Measurements from ENCODE around the gene FTSJ3.

DNA sequence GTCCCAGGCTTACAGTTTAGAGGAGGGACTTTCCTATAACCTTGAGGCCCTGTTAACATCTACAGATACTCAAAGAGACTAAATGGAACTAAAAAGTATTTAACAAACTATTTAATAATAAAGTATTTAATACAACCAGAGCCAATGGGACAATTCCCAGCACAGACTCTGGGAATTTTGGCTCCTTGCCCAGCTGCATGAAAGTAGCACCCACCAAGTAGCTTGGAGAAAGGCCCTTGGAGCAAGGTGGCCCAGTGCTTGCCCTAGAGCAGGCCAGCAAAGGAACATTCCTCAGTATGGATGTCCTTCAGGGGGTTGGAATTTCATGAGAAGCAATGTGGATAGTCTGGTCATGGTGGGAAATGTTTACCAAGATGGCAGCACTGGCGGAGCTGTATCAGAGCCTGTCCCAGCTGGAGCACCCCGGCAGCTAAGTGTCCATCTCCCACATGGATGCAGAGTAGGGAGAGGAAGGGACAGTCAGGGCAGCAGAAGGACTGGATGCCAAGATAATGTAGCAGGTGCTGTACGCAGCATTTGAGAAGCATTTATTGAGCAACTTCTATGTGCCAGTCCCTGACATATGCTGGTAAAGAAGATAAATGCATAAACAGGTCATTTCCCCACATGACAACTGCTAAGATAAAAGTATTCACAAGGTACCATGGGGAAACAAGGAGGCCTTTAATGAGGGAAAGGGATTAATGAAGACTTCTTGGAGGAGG lies 20.2 kb upstream of the FTSJ3 start:
- TF ChIP-seq, protein P1, sequence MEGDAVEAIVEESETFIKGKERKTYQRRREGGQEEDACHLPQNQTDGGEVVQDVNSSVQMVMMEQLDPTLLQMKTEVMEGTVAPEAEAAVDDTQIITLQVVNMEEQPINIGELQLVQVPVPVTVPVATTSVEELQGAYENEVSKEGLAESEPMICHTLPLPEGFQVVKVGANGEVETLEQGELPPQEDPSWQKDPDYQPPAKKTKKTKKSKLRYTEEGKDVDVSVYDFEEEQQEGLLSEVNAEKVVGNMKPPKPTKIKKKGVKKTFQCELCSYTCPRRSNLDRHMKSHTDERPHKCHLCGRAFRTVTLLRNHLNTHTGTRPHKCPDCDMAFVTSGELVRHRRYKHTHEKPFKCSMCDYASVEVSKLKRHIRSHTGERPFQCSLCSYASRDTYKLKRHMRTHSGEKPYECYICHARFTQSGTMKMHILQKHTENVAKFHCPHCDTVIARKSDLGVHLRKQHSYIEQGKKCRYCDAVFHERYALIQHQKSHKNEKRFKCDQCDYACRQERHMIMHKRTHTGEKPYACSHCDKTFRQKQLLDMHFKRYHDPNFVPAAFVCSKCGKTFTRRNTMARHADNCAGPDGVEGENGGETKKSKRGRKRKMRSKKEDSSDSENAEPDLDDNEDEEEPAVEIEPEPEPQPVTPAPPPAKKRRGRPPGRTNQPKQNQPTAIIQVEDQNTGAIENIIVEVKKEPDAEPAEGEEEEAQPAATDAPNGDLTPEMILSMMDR (IDR thresholded peaks at IDR 0.05): no peak
- TF ChIP-seq, protein P2, sequence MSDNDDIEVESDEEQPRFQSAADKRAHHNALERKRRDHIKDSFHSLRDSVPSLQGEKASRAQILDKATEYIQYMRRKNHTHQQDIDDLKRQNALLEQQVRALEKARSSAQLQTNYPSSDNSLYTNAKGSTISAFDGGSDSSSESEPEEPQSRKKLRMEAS (IDR thresholded peaks at IDR 0.05; ENCODE audit: low read depth): no peak
